Adrenal gland (tissue), 5 donors: ENCODE results near the gene MT1B.
"Not testable (repeated sequence)": the region's sequence is repeated elsewhere in the genome, so short reads cannot be mapped to it uniquely, and the experiment has no call there.

Experiments
- CTCF ChIP-seq, 6 experiments: fragments of 450-650 bp in 4 of 6; fragments of 200-600 bp in 2 of 6; sonication (generic) in 1 of 6; IDR thresholded peaks; 1 replicate in 5 of 6; 2 replicates in 1 of 6; pipeline versions ENCODE4 v1.5.1 to v1.8.0; 2016 to 2021; ENCODE audit warnings: antibody characterized with exemption in 6 of 6, mild to moderate bottlenecking in 2 of 6, moderate library complexity in 1 of 6
- POLR2A ChIP-seq, 2 donors: fragments of 450-650 bp; IDR thresholded peaks; one replicate each; pipeline ENCODE4 v1.6.1; 2017; ENCODE audit warnings: antibody characterized with exemption in 2 of 2, mild to moderate bottlenecking in 2 of 2, moderate library complexity in 1 of 2
- donor health status: DM: no; HTN: no; CAD: no.

- not testable (repeated sequence) for TF ChIP-seq CTCF, POLR2A (IDR thresholded peaks at IDR 0.05)
These were observed 20.0 kb downstream of the MT1B start for GRCh38 chr16:56671691-56672090.
